Left lung (tissue), 10 donors: Measurements from ENCODE around the gene TMC1. TPM values are rescaled to one million over a fixed set of nuclear protein-coding genes. Genes with fewer than 3 reads are reported as not detected.

ENCODE experiments used
- ATAC-seq: fragments of 200-7000 bp; cut with Tn5 transposase; one replicate; pipeline ENCODE4 v1.9.1; 2020; ENCODE audit warnings: moderate library complexity
- DNase-seq, 4 donors: peaks; one replicate each; pipeline ENCODE4 v3.0.0-alpha.2; 2013 to 2020
- H3K27ac ChIP-seq, 2 donors: fragments of 200-600 bp; sonication (generic) in 1 of 2; one replicate each; pipeline versions ENCODE4 v1.5.0 to v1.8.0; 2020 to 2021
- H3K27me3 ChIP-seq, 2 donors: fragments of 200-600 bp; sonication (generic) in 1 of 2; one replicate each; pipeline versions ENCODE4 v1.5.0 to v1.8.0; 2020 to 2021
- H3K36me3 ChIP-seq, 2 donors: fragments of 200-600 bp; sonication (generic) in 1 of 2; one replicate each; pipeline versions ENCODE4 v1.5.0 to v1.8.0; 2020 to 2021
- H3K4me1 ChIP-seq, 2 donors: fragments of 200-600 bp; one replicate each; pipeline ENCODE4 v1.8.0; 2021
- H3K4me3 ChIP-seq, 2 donors: fragments of 200-600 bp; sonication (generic) in 1 of 2; one replicate each; pipeline versions ENCODE4 v1.5.0 to v1.8.0; 2020 to 2021; ENCODE audit warnings: mild to moderate bottlenecking in 1 of 2
- H3K9me3 ChIP-seq, 2 donors: fragments of 200-600 bp; sonication (generic) in 1 of 2; one replicate each; pipeline versions ENCODE4 v1.5.0 to v1.8.0; 2020 to 2021
- intact Hi-C, 2 donors: fragments of 100-400 bp; cut with DNase I; formaldehyde crosslinking; loops; one replicate each; pipeline versions ENCODE4 v1.11.2 to v1.14.2; 2022
- polyA plus RNA-seq, 6 donors: library from polyadenylated mRNA; unstranded; fragments of 120-200 nt; gene quantifications; one replicate each; pipeline ENCODE4 v1.2.1, GENCODE V29; 2013; ENCODE audit not compliant: insufficient read length in 6 of 6
- total RNA-seq, 2 donors: library from RNA; stranded (reverse); fragmentation: NEBNext Ultra II Directional; extraction: Animal tissue kit (Norgen Biotek cat#: 25700); gene quantifications; one replicate each; pipeline ENCODE4 v1.2.1, GENCODE V29; 2021
- TF ChIP-seq, protein P1 (sequence below), 2 donors: fragments of 200-600 bp; sonication (generic) in 1 of 2; IDR thresholded peaks; one replicate each; pipeline versions ENCODE4 v1.5.0 to v1.8.0; 2021; ENCODE audit warnings: antibody characterized with exemption in 2 of 2
- donor health status: DM: no; HTN: yes; CAD: no.
- donor health status: DM: no; HTN: no; CAD: no.

Gene TMC1
- total and polyA plus RNA-seq, 8 donors = 0.26 to 0.81 (median 0.55) TPM; not detected in 1

DNA sequence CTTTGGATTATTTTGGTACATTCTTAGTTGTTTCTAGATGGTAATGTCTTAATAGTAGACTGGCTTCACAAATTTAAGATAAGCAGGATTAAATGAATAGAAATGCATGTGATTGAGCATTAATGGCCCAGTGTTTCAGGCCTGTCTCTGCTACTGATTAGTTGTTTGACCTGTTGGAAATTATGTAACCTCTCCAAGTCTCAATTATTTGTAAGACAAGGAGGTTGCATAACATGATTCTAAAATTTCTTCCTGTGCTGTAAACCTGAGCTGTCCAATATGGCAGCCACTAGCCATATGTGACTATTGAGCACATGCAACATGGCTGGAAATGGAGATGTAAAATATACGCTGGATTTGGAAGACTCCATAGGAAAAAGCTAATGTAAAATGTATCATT, 333.9 kb downstream of the TMC1 start:
- TF ChIP-seq, protein P1, sequence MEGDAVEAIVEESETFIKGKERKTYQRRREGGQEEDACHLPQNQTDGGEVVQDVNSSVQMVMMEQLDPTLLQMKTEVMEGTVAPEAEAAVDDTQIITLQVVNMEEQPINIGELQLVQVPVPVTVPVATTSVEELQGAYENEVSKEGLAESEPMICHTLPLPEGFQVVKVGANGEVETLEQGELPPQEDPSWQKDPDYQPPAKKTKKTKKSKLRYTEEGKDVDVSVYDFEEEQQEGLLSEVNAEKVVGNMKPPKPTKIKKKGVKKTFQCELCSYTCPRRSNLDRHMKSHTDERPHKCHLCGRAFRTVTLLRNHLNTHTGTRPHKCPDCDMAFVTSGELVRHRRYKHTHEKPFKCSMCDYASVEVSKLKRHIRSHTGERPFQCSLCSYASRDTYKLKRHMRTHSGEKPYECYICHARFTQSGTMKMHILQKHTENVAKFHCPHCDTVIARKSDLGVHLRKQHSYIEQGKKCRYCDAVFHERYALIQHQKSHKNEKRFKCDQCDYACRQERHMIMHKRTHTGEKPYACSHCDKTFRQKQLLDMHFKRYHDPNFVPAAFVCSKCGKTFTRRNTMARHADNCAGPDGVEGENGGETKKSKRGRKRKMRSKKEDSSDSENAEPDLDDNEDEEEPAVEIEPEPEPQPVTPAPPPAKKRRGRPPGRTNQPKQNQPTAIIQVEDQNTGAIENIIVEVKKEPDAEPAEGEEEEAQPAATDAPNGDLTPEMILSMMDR (IDR thresholded peaks at IDR 0.05) = no peak

DNA sequence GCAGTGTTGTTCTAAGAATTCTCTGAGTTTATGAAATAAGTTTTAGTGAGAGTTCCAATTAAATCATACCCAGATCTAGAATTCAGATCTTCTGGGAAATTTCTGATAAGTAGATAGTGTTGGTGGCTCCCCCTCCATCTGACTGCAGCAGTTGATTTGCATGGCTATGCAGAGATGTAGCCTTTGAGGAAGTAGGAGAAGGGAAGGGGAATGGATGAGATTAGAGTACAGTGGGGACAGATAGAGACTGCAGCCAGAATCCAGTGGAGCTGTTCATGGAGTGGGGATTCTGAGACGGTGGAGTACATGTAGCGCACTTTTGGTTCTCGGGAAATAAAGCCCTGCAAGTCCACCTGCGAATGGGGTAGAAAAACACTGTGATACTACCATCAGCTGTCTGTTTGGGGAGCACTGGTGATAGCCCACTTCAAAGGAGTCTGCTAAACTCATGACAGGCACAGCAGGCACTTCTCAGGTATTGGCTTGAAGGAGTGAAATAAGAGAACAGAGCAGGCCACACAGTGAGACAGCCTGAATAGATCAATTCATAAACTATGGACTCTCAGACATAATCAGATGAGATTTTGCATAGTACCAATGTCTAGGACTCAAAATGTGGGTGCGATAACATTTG, 334.6 kb downstream of the TMC1 start:
- DNase-seq = no peak
- H3K36me3 ChIP-seq = no peaks in the 10 kb centered on the region
- no peaks in the 10 kb centered on the region for H3K4me1 ChIP-seq
- no peak overlapping the region for H3K4me3 ChIP-seq
- no peaks in the 10 kb centered on the region for H3K27me3 ChIP-seq
- no peak overlapping the region for H3K27ac ChIP-seq
- TF ChIP-seq, protein P1 (IDR thresholded peaks at IDR 0.05) = no peak
- intact Hi-C loops = loop anchor here in 1 of 2 donors (5.0 kb wide), 1 partner anchor 221 kb away; no protein-coding TSS in a partner anchor
- no peaks in the 10 kb centered on the region for H3K9me3 ChIP-seq
- ATAC-seq = no peak

More for the DNA sequence above, 333.9 kb downstream of the TMC1 start:
- H3K9me3 ChIP-seq = no peaks in the 10 kb centered on the region
- no peaks in the 10 kb centered on the region for H3K4me1 ChIP-seq
- ATAC-seq = peak; percentile 44
- no peaks in the 10 kb centered on the region for H3K27me3 ChIP-seq
- intact Hi-C loops = loop anchor here in 1 of 2 donors (5.0 kb wide), 1 partner anchor 222 kb away; no protein-coding TSS in a partner anchor
- no peak for DNase-seq
- H3K4me3 ChIP-seq = no peak overlapping the region
- H3K36me3 ChIP-seq = no peaks in the 10 kb centered on the region
- no peak overlapping the region for H3K27ac ChIP-seq

DNA sequence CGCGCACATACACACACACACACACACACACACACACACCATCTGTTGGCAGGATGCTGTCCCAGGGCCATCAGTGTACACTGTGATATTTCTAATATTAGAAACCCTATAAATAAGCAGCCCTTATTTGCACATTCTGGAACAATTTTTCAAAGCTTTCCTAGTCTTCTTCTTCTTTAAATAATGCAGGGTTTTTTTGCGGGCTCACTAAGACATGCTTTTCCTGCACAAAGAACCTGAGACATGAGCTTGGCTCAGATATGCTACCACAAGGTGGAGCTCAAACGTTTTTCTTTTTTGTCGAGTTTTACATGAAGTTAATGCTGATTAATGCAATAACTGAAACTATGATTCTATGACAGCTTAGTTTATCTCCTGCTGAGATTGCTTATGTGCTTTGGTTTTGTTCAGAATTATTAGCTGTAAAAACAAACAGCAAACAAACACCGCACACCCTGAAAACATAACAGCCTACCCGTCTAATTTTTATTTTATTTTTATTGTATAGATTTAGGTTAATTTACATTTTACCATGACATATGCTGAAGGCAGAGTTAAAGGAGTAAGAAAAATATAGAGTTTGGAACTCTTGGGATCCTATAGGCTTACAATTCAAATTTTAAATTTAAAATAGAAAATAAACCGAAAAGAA, 335.7 kb downstream of the TMC1 start:
- Histone ChIP-seq H3K4me3 (no peak overlapping the region), H3K27ac (no peak overlapping the region), H3K27me3 (no peaks in the 10 kb centered on the region), H3K4me1 (no peaks in the 10 kb centered on the region), H3K9me3 (no peaks in the 10 kb centered on the region), H3K36me3 (no peaks in the 10 kb centered on the region)
- ATAC-seq (peak; percentile 80), DNase-seq (peak in 1 of 4 donors; percentile 73)
- TF ChIP-seq, protein P1 (IDR thresholded peaks at IDR 0.05) = peak; percentile 38 to 53
- intact Hi-C loops = loop anchor here in 1 of 2 donors (5.0 kb wide), 1 partner anchor 220 kb away; no protein-coding TSS in a partner anchor

DNA sequence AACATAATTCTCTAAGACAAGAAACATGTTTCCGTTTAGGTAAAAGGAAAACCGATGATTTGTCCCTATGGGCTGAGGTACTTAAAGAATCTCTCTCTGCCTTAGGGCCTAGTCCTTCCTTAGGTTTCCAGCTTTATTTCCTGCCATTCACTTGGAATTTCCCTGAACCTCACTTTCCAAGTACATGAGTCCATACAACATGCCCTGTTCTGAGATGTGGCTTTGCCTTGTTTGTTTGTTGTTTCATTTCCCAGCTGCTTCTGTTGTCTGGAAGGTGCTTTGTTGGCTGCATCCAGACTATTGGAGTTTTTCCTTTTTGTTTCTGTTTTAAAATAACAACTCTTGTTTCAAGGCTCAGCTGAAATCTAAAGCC, 336.2 kb downstream of the TMC1 start:
- no peak for ATAC-seq
- Histone ChIP-seq H3K4me1 (no peaks in the 10 kb centered on the region), H3K4me3 (no peak overlapping the region), H3K9me3 (no peaks in the 10 kb centered on the region), H3K27ac (no peak overlapping the region), H3K27me3 (no peaks in the 10 kb centered on the region), H3K36me3 (no peaks in the 10 kb centered on the region)
- TF ChIP-seq, protein P1 (IDR thresholded peaks at IDR 0.05) = no peak
- no peak for DNase-seq
- intact Hi-C loops = loop anchor here in 1 of 2 donors (5.0 kb wide), 1 partner anchor 220 kb away; no protein-coding TSS in a partner anchor
